Right atrium auricular region (tissue), 2 donors: ENCODE results near the gene IARS1. TPM values are rescaled to one million over a fixed set of nuclear protein-coding genes. Genes with fewer than 3 reads are reported as not detected.

Source experiments
- DNase-seq: peaks from one replicate; pipeline ENCODE4 v3.0.0-alpha.2; 2019; ENCODE audit warnings: low spot score
- H3K27ac ChIP-seq, 2 donors: fragments of 200-600 bp; sonication (generic); 1 replicate in 1 of 2; 2 replicates in 1 of 2; pipeline ENCODE4 v1.5.1; 2016 to 2019
- H3K27me3 ChIP-seq, 2 donors: fragments of 200-600 bp; sonication (generic); one replicate each; pipeline versions ENCODE4 v1.5.1 to v1.6.0; 2017 to 2019
- H3K36me3 ChIP-seq: fragments of 200-600 bp; sonication (generic); one replicate; pipeline ENCODE4 v1.5.1; 2016
- H3K4me1 ChIP-seq, 2 donors: fragments of 200-600 bp; sonication (generic); one replicate each; pipeline versions ENCODE4 v1.5.1 to v1.6.0; 2017 to 2019
- H3K4me3 ChIP-seq, 2 donors: fragments of 200-600 bp; sonication (generic); 1 replicate in 1 of 2; 2 replicates in 1 of 2; pipeline ENCODE4 v1.5.1; 2017 to 2019; ENCODE audit warnings: mild to moderate bottlenecking in 1 of 2, moderate library complexity in 1 of 2
- H3K9me3 ChIP-seq, 2 donors: fragments of 200-600 bp; sonication (generic); one replicate each; pipeline ENCODE4 v1.5.1; 2019
- total RNA-seq, 2 donors: library from RNA; depleted of rRNA; stranded (reverse); fragments of >200 nt; gene quantifications; one replicate each; pipeline ENCODE4 v1.1.0, GENCODE V29; 2016
- TF ChIP-seq, protein P1 (sequence below), 2 donors: fragments of 200-600 bp; sonication (generic); IDR thresholded peaks; one replicate each; pipeline ENCODE4 v1.5.1; 2019; ENCODE audit warnings: antibody characterized with exemption in 2 of 2

The IARS1 gene
- total RNA-seq, 2 donors from 2014 or later, result 40.1 to 55.1 TPM

DNA sequence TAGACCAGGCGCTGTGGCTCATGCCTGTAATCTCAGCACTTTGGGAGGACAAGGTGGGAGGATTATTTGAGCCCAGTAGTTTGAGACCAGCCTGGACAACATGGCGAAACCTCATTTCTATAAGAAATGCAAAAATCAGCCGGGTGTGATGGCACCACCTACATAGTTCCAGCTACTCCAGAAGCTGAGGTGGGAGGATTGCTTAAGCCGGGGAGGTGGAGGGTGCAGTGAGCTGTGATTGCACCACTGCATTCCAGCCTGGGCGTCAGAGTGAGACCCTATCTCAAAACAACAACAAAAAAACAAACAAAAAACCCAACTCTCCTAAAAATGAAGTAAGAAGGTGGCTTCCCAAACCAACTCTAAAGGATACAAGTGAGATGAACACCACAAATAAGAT lies 23.0 kb downstream of the IARS1 start:
- H3K4me1 ChIP-seq, result no peaks in the 10 kb centered on the region

DNA sequence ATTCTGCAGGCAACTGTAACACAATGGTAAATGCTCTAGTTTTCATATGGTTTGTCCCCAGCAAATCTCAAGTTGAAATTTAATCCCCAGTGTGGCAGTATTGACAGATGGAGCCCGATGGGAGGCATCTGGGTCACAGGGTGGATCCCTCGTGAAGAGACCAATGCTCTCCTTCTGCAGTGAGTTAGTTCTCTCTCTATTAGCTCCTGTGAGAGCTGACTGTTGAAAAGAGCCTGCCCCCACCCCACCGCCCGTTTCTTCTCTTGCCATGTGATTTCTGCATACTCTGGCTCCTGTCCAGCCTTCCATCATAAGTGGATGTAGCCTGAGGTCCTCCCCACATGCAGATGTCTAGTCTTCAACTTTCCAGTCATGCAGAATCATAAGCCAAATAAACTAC lies 27.0 kb downstream of the IARS1 start:
- Histone ChIP-seq H3K27ac (no peak overlapping the region), H3K9me3 (no peaks in the 10 kb centered on the region), H3K4me3 (no peak overlapping the region), H3K27me3 (no peaks in the 10 kb centered on the region), H3K36me3 (peaks cover 99% of the 10 kb centered on the region), H3K4me1 (no peaks in the 10 kb centered on the region)
- TF ChIP-seq, protein P1, sequence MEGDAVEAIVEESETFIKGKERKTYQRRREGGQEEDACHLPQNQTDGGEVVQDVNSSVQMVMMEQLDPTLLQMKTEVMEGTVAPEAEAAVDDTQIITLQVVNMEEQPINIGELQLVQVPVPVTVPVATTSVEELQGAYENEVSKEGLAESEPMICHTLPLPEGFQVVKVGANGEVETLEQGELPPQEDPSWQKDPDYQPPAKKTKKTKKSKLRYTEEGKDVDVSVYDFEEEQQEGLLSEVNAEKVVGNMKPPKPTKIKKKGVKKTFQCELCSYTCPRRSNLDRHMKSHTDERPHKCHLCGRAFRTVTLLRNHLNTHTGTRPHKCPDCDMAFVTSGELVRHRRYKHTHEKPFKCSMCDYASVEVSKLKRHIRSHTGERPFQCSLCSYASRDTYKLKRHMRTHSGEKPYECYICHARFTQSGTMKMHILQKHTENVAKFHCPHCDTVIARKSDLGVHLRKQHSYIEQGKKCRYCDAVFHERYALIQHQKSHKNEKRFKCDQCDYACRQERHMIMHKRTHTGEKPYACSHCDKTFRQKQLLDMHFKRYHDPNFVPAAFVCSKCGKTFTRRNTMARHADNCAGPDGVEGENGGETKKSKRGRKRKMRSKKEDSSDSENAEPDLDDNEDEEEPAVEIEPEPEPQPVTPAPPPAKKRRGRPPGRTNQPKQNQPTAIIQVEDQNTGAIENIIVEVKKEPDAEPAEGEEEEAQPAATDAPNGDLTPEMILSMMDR (IDR thresholded peaks at IDR 0.05), result no peak
- DNase-seq, result no peak

More for the DNA sequence above, 23.0 kb downstream of the IARS1 start:
- Histone ChIP-seq H3K27ac (no peak overlapping the region), H3K4me3 (no peak overlapping the region), H3K27me3 (no peaks in the 10 kb centered on the region), H3K36me3 (peaks cover 93% of the 10 kb centered on the region), H3K9me3 (no peaks in the 10 kb centered on the region)
- no peak for DNase-seq
- TF ChIP-seq, protein P1 (IDR thresholded peaks at IDR 0.05), result no peak

DNA sequence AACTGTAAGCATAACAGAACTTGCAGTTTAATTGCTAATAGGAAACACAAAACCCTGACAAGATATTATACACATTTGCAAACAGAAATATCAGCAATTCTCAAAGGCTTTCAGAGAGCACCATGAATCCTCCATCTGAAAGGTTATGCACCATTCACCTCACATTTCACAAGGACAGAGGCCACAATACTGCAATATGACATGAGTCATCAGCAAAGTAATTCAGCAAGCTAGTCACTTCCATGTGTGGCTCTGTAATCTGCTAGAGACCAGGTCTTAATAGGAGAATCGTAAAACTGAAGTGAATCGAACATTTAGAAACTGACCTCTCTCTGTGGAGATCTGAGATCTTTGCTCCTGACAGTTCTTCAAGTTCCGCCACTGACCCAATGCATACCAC lies 28.3 kb downstream of the IARS1 start:
- Histone ChIP-seq H3K4me3 (no peak overlapping the region), H3K9me3 (no peaks in the 10 kb centered on the region), H3K4me1 (no peaks in the 10 kb centered on the region), H3K36me3 (peaks cover 99% of the 10 kb centered on the region), H3K27ac (no peak overlapping the region), H3K27me3 (no peaks in the 10 kb centered on the region)
- TF ChIP-seq, protein P1 (IDR thresholded peaks at IDR 0.05), result no peak
- no peak for DNase-seq

DNA sequence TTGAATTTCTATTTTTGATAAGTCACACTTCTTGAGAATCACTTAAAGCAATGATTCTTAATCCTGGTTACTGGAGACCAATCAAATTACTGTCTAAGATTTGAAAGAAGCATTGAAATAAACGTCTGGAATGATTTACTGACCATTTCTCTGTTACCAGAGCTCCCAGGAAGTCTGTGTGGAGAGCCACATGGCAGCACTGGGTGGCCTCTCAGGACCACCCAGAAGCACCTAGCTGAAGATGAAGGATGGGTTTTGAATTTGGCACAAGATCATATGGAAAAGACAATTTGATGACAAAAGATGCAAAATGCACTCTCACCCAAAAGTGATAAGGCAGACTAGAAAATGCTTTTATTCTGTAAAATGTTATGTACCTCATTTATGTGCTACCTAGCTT lies 30.4 kb downstream of the IARS1 start:
- H3K36me3 ChIP-seq, result peaks cover 98% of the 10 kb centered on the region
- no peaks in the 10 kb centered on the region for H3K27me3 ChIP-seq
- no peak for DNase-seq
- no peaks in the 10 kb centered on the region for H3K4me1 ChIP-seq
- H3K9me3 ChIP-seq, result no peaks in the 10 kb centered on the region
- no peak overlapping the region for H3K27ac ChIP-seq
- H3K4me3 ChIP-seq, result no peak overlapping the region
- TF ChIP-seq, protein P1 (IDR thresholded peaks at IDR 0.05), result no peak

DNA sequence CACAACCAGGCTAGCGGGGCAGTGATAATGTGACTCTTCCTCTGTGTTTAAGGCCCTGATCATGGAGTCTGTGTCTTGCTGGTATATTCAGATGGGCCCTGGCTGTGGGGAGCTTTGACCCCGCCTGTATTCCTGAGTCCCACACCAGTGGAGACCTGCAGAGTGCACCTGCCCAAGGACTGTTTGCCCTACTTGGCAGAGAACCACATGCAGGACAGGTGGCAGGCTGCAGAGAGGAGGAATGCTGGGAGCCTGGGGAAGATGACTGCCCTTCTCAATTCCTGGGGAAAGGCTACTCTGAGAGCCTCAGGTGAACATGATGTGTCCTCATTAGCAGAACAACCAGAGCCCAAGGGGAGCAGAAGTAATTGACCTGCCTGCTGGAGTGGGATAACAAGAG lies 36.2 kb downstream of the IARS1 start:
- H3K27ac ChIP-seq, result no peak overlapping the region
- no peaks in the 10 kb centered on the region for H3K4me1 ChIP-seq
- no peaks in the 10 kb centered on the region for H3K9me3 ChIP-seq
- peaks cover 95% of the 10 kb centered on the region for H3K36me3 ChIP-seq
- no peaks in the 10 kb centered on the region for H3K27me3 ChIP-seq
- TF ChIP-seq, protein P1 (IDR thresholded peaks at IDR 0.05), result no peak
- H3K4me3 ChIP-seq, result no peak overlapping the region
- DNase-seq, result no peak
